H9 (cell line): ENCODE measurements around the gene PLEKHG2. TPM values are rescaled to one million over a fixed set of nuclear protein-coding genes. Genes with fewer than 3 reads are reported as not detected.

Source experiments
- DNase-seq: peaks from one replicate; pipeline ENCODE4 v3.0.0-alpha.2; 2017
- H2AFZ ChIP-seq: one replicate; pipeline ENCODE4 v1.6.1; 2013; ENCODE audit warnings: mild to moderate bottlenecking, low read length, control low read depth, moderate library complexity
- H2AK5ac ChIP-seq: 2 replicates; pipeline ENCODE4 v1.6.1; 2013; ENCODE audit warnings: low read length, control low read depth, mixed read lengths; ENCODE audit not compliant: insufficient read length
- H2BK120ac ChIP-seq: one replicate; pipeline ENCODE4 v1.6.1; 2013; ENCODE audit warnings: low read depth, mild to moderate bottlenecking, low read length, control low read depth, inconsistent platforms; ENCODE audit not compliant: poor library complexity, severe bottlenecking
- H2BK12ac ChIP-seq: 2 replicates; pipeline ENCODE4 v1.6.1; 2013; ENCODE audit warnings: low read length, control low read depth, mixed read lengths, low read depth; ENCODE audit not compliant: insufficient read length
- H2BK15ac ChIP-seq: 2 replicates; pipeline ENCODE4 v1.6.1; 2013; ENCODE audit warnings: low read depth, low read length, control low read depth
- H2BK20ac ChIP-seq: one replicate; pipeline ENCODE4 v1.6.1; 2013; ENCODE audit warnings: low read depth, mild to moderate bottlenecking, low read length, control low read depth, inconsistent platforms; ENCODE audit not compliant: poor library complexity, severe bottlenecking
- H2BK5ac ChIP-seq: 2 replicates; pipeline ENCODE4 v1.6.1; 2013; ENCODE audit warnings: low read length, control low read depth, mixed read lengths; ENCODE audit not compliant: insufficient read length
- H3K14ac ChIP-seq: 2 replicates; pipeline ENCODE4 v1.6.1; 2013; ENCODE audit warnings: low read length, control low read depth; ENCODE audit not compliant: insufficient read depth
- H3K18ac ChIP-seq: 2 replicates; pipeline ENCODE4 v1.6.1; 2013; ENCODE audit warnings: low read depth, mild to moderate bottlenecking, mixed read lengths, low read length, control low read depth; ENCODE audit not compliant: insufficient read length
- H3K23ac ChIP-seq: 2 replicates; pipeline ENCODE4 v1.6.1; 2013; ENCODE audit warnings: low read length, control low read depth, mixed read lengths, low read depth; ENCODE audit not compliant: insufficient read length
- H3K23me2 ChIP-seq: 2 replicates; pipeline ENCODE4 v1.6.1; 2013; ENCODE audit warnings: low read depth, mild to moderate bottlenecking, mixed read lengths, low read length, control low read depth; ENCODE audit not compliant: insufficient read length, poor library complexity, severe bottlenecking
- H3K27ac ChIP-seq: 2 replicates; pipeline ENCODE4 v1.5.1; 2013; ENCODE audit warnings: low read length, control low read depth, mixed read lengths, low read depth; ENCODE audit not compliant: insufficient read length
- H3K27me3 ChIP-seq: 2 replicates; pipeline ENCODE4 v1.6.1; 2013; ENCODE audit warnings: low read length, control low read depth, inconsistent platforms; ENCODE audit not compliant: insufficient read depth
- H3K4ac ChIP-seq: 2 replicates; pipeline ENCODE4 v1.6.1; 2013; ENCODE audit warnings: low read depth, mild to moderate bottlenecking, control low read depth, inconsistent platforms, low read length, moderate library complexity
- H3K4me1 ChIP-seq: 2 replicates; pipeline ENCODE4 v1.6.1; 2013; ENCODE audit warnings: low read length, control low read depth, inconsistent platforms; ENCODE audit not compliant: insufficient read depth
- H3K4me2 ChIP-seq: 2 replicates; pipeline ENCODE4 v1.6.1; 2013; ENCODE audit warnings: low read length, control low read depth, mixed read lengths; ENCODE audit not compliant: insufficient read length, insufficient read depth
- H3K56ac ChIP-seq: 2 replicates; pipeline ENCODE4 v1.6.1; 2013; ENCODE audit warnings: low read depth, mild to moderate bottlenecking, mixed read lengths, low read length, control low read depth; ENCODE audit not compliant: insufficient read length
- H3K79me1 ChIP-seq: 2 replicates; pipeline ENCODE4 v1.6.1; 2013; ENCODE audit warnings: low read depth, mild to moderate bottlenecking, moderate library complexity, low read length, control low read depth, inconsistent platforms; ENCODE audit not compliant: insufficient read depth, poor library complexity, severe bottlenecking
- H3K79me2 ChIP-seq: 2 replicates; pipeline ENCODE4 v1.6.1; 2013; ENCODE audit warnings: low read length, control low read depth, inconsistent platforms; ENCODE audit not compliant: insufficient read depth
- H3K9ac ChIP-seq: 2 replicates; pipeline ENCODE4 v1.6.1; 2013; ENCODE audit warnings: low read length, control low read depth, mixed read lengths; ENCODE audit not compliant: insufficient read length; ENCODE audit errors: extremely low read depth
- H3K9me3 ChIP-seq: one replicate; pipeline ENCODE4 v1.6.1; 2013; ENCODE audit warnings: low read depth, low read length, inconsistent platforms; ENCODE audit not compliant: control insufficient read depth
- H3T11ph ChIP-seq: one replicate; pipeline ENCODE4 v1.6.1; 2013; ENCODE audit warnings: mild to moderate bottlenecking, low read length, control low read depth, inconsistent platforms
- H4K20me1 ChIP-seq: one replicate; pipeline ENCODE4 v1.6.1; 2013; ENCODE audit not compliant: control insufficient read depth, insufficient read length, insufficient read depth
- H4K5ac ChIP-seq: 2 replicates; pipeline ENCODE4 v1.6.1; 2013; ENCODE audit warnings: low read depth, mild to moderate bottlenecking, mixed read lengths, low read length, control low read depth; ENCODE audit not compliant: insufficient read length
- H4K8ac ChIP-seq: replicated peaks from 2 replicates; pipeline ENCODE4 v1.6.1; 2013; ENCODE audit warnings: low read length, control low read depth, mixed read lengths, low read depth; ENCODE audit not compliant: insufficient read length
- H4K91ac ChIP-seq: 2 replicates; pipeline ENCODE4 v1.6.1; 2013; ENCODE audit warnings: low read depth, mild to moderate bottlenecking, moderate library complexity, mixed read lengths, low read length, control low read depth; ENCODE audit not compliant: insufficient read length
- H3K27ac Mint-ChIP-seq, 3 experiments: 2 replicates in 2 of 3; 3 replicates in 1 of 3; pipeline ENCODE4 v1.8.0; 2020 to 2021; ENCODE audit warnings: mixed read lengths in 3 of 3, mild to moderate bottlenecking in 1 of 3, moderate library complexity in 1 of 3
- H3K27me3 Mint-ChIP-seq: 2 replicates; pipeline ENCODE4 v1.8.0; 2021; ENCODE audit warnings: low read depth, mild to moderate bottlenecking, moderate library complexity, mixed read lengths
- H3K36me3 Mint-ChIP-seq, 3 experiments: 2 replicates in 2 of 3; 3 replicates in 1 of 3; pipeline ENCODE4 v1.8.0; 2020 to 2021; ENCODE audit warnings: low read depth in 3 of 3, mixed read lengths in 3 of 3; ENCODE audit not compliant: insufficient read depth in 1 of 3
- H3K4me1 Mint-ChIP-seq, 2 experiments: 2 replicates each; pipeline ENCODE4 v1.8.0; 2020; ENCODE audit warnings: mixed read lengths in 2 of 2
- H3K4me3 Mint-ChIP-seq, 2 experiments: 2 replicates in 1 of 2; 3 replicates in 1 of 2; pipeline ENCODE4 v1.8.0; 2020 to 2021; ENCODE audit warnings: mild to moderate bottlenecking in 2 of 2, mixed read lengths in 2 of 2, moderate library complexity in 1 of 2
- H3K9me3 Mint-ChIP-seq, 2 experiments: 2 replicates in 1 of 2; 3 replicates in 1 of 2; pipeline ENCODE4 v1.8.0; 2020; ENCODE audit warnings: mild to moderate bottlenecking in 2 of 2, mixed read lengths in 2 of 2, moderate library complexity in 1 of 2
- CTCF ChIP-seq: fragments of 200-600 bp; sonication (generic); conservative IDR thresholded peaks from 3 replicates; pipeline ENCODE4 v1.8.0; 2021; ENCODE audit warnings: antibody characterized with exemption, mild to moderate bottlenecking
- WGBS: extraction: QIAGEN DNeasy Blood & Tissue Kit; methylation state at CpG from one replicate; pipeline ENCODE4 v1.1.7; 2013; ENCODE audit warnings: missing lambda C conversion rate, low lambda C conversion rate, mixed read lengths; ENCODE audit not compliant: insufficient read length; ENCODE audit errors: extremely low coverage; 5-methylcytosine and 5-hydroxymethylcytosine counted together
- total RNA-seq: library from RNA; stranded (reverse); gene quantifications from 2 replicates; pipeline ENCODE4 v1.2.1, GENCODE V29; 2021

PLEKHG2 gene
- total RNA-seq, 1 experiment from 2014 or later = 167 TPM

GRCh38 chr19:39416152-39417120 is 4.0 kb downstream of the PLEKHG2 start:
- Histone ChIP-seq H2AFZ (no peak overlapping the region), H3K27me3 (no peaks in the 10 kb centered on the region), H3T11ph (no peak overlapping the region), H3K4ac (no peak overlapping the region), H3K56ac (no peak overlapping the region), H3K18ac (no peak overlapping the region), H3K14ac (no peak overlapping the region), H3K4me2 (no peak overlapping the region), H2AK5ac (no peak overlapping the region), H4K20me1 (peaks cover under 1% of the 10 kb centered on the region), H2BK15ac (no peak overlapping the region), H4K8ac (no peak overlapping the region), H2BK120ac (no peak overlapping the region), H3K23ac (no peak overlapping the region), H4K5ac (no peak overlapping the region), H3K79me1 (peaks cover 6% of the 10 kb centered on the region), H3K79me2 (peaks cover 6% of the 10 kb centered on the region; the same call in 1 of the 2 replicates), H2BK20ac (no peak overlapping the region), H3K9me3 (no peaks in the 10 kb centered on the region), H3K27ac (no peak overlapping the region), H3K4me1 (peaks cover under 1% of the 10 kb centered on the region; the same call in 1 of the 2 replicates), H4K91ac (no peak overlapping the region), H2BK5ac (no peak overlapping the region), H3K23me2 (peaks cover 7% of the 10 kb centered on the region), H2BK12ac (no peak overlapping the region), H3K9ac (no peak overlapping the region)
- TF ChIP-seq CTCF = no peak
- peaks cover 16 to 69% (median 49%) of the 10 kb centered on the region in 3 experiments for H3K36me3 Mint-ChIP-seq
- WGBS = no CpG with 5 or more reads among the region's 27 CpGs
- peaks cover 1% of the 10 kb centered on the region; the same call in 1 of the 2 replicates for H3K27me3 Mint-ChIP-seq
- no peak overlapping the region for H3K4me3 Mint-ChIP-seq
- no peaks in the 10 kb centered on the region; a peak in 1 of 5 replicates for H3K9me3 Mint-ChIP-seq
- peaks cover 16 to 23% of the 10 kb centered on the region in 2 experiments for H3K4me1 Mint-ChIP-seq
- DNase-seq = no peak
- H3K27ac Mint-ChIP-seq = no peak overlapping the region
